Osteoblast (primary cell): ENCODE results near the gene ST3GAL3. TPM values are rescaled to one million over a fixed set of nuclear protein-coding genes. Genes with fewer than 3 reads are reported as not detected.

Source experiments
- DNase-seq: peaks from one replicate; pipeline ENCODE4 v3.0.0; 2011; ENCODE audit warnings: low spot score, mixed read lengths; ENCODE audit not compliant: insufficient read length; ENCODE audit errors: missing footprints
- H2AFZ ChIP-seq: 2 replicates; pipeline ENCODE4 v1.6.0; 2011; ENCODE audit warnings: mild to moderate bottlenecking, low read length
- H3K27ac ChIP-seq: 2 replicates; pipeline ENCODE4 v1.5.1; 2011; ENCODE audit warnings: mild to moderate bottlenecking, low read depth, low read length, moderate library complexity
- H3K27me3 ChIP-seq: 2 replicates; pipeline ENCODE4 v1.6.0; 2012; ENCODE audit warnings: mild to moderate bottlenecking, control low read depth, inconsistent platforms, low read length, moderate library complexity; ENCODE audit not compliant: insufficient read depth
- H3K36me3 ChIP-seq: 2 replicates; pipeline ENCODE4 v1.5.1; 2011; ENCODE audit warnings: mild to moderate bottlenecking, low read length, control low read depth, moderate library complexity; ENCODE audit not compliant: insufficient read depth
- H3K4me1 ChIP-seq: 2 replicates; pipeline ENCODE4 v1.5.1; 2011; ENCODE audit warnings: mild to moderate bottlenecking, low read length, control low read depth, moderate library complexity; ENCODE audit not compliant: insufficient read depth
- H3K4me2 ChIP-seq: 2 replicates; pipeline ENCODE4 v1.6.0; 2011; ENCODE audit warnings: mild to moderate bottlenecking, low read length; ENCODE audit not compliant: insufficient read depth
- H3K4me3 ChIP-seq: fragments of 200-600 bp; sonication (generic); 3 replicates; pipeline ENCODE4 v1.5.1; 2012; ENCODE audit warnings: mild to moderate bottlenecking, low read length, inconsistent platforms; ENCODE audit not compliant: insufficient read depth
- H3K79me2 ChIP-seq: 2 replicates; pipeline ENCODE4 v1.6.0; 2012; ENCODE audit warnings: mild to moderate bottlenecking, low read length, control low read depth, inconsistent platforms; ENCODE audit not compliant: insufficient read depth
- H3K9me3 ChIP-seq: 2 replicates; pipeline ENCODE4 v1.5.1; 2011; ENCODE audit warnings: low read depth, low read length, control low read depth
- H4K20me1 ChIP-seq: 2 replicates; pipeline ENCODE4 v1.6.0; 2012; ENCODE audit warnings: mild to moderate bottlenecking, low read length, control low read depth; ENCODE audit not compliant: insufficient read depth
- CTCF ChIP-seq: IDR thresholded peaks from 2 replicates; pipeline ENCODE4 v1.5.1; 2011; ENCODE audit warnings: mild to moderate bottlenecking, low read depth, low read length, moderate library complexity; ENCODE audit errors: extremely low read depth
- total RNA-seq: library from RNA; depleted of rRNA; stranded (reverse); fragments of >200 nt; gene quantifications from 2 replicates; pipeline ENCODE4 v1.2.3, GENCODE V29; 2012

ST3GAL3 gene
- total RNA-seq, 1 donor = 18.5 TPM

- no peaks in the 10 kb centered on the region for H3K79me2 ChIP-seq
- peaks cover 13% of the 10 kb centered on the region for H3K4me1 ChIP-seq
- H3K27me3 ChIP-seq = no peaks in the 10 kb centered on the region
- no peak for TF ChIP-seq CTCF
- DNase-seq = no peak
- no peak overlapping the region for H2AFZ ChIP-seq
- no peak overlapping the region for H3K4me3 ChIP-seq
- no peak overlapping the region for H3K27ac ChIP-seq
- H4K20me1 ChIP-seq = no peaks in the 10 kb centered on the region
- H3K36me3 ChIP-seq = peaks cover 22% of the 10 kb centered on the region
- H3K4me2 ChIP-seq = no peak overlapping the region
- no peaks in the 10 kb centered on the region for H3K9me3 ChIP-seq
Measured at GRCh38 chr1:43817304-43817939, 110.1 kb downstream of the ST3GAL3 start.

GRCh38 chr1:43818691-43819090, 111.4 kb downstream of the ST3GAL3 start:
- Histone ChIP-seq H4K20me1 (no peaks in the 10 kb centered on the region), H3K4me1 (peaks cover 15% of the 10 kb centered on the region), H3K36me3 (peaks cover 22% of the 10 kb centered on the region), H2AFZ (no peak overlapping the region), H3K27me3 (no peaks in the 10 kb centered on the region), H3K4me3 (no peak overlapping the region), H3K79me2 (peaks cover 3% of the 10 kb centered on the region), H3K9me3 (no peaks in the 10 kb centered on the region), H3K4me2 (no peak overlapping the region), H3K27ac (no peak overlapping the region)
- DNase-seq = peak; percentile 13
- TF ChIP-seq CTCF = no peak

- no peak overlapping the region for H3K4me3 ChIP-seq
- TF ChIP-seq CTCF = no peak
- no peak overlapping the region for H3K4me2 ChIP-seq
- no peaks in the 10 kb centered on the region for H3K27me3 ChIP-seq
- no peak overlapping the region for H2AFZ ChIP-seq
- peaks cover 15% of the 10 kb centered on the region for H3K4me1 ChIP-seq
- DNase-seq = no peak
- no peaks in the 10 kb centered on the region for H4K20me1 ChIP-seq
- no peaks in the 10 kb centered on the region for H3K9me3 ChIP-seq
- H3K79me2 ChIP-seq = peaks cover 3% of the 10 kb centered on the region
- H3K27ac ChIP-seq = no peak overlapping the region
- peaks cover 22% of the 10 kb centered on the region for H3K36me3 ChIP-seq
Measured at GRCh38 chr1:43819357-43819756, 112.0 kb downstream of the ST3GAL3 start.

- H3K27me3 ChIP-seq = no peaks in the 10 kb centered on the region
- no peaks in the 10 kb centered on the region for H3K9me3 ChIP-seq
- H3K4me2 ChIP-seq = peak overlapping the region; percentile 69
- no peak for TF ChIP-seq CTCF
- no peak overlapping the region for H2AFZ ChIP-seq
- H3K27ac ChIP-seq = peak overlapping the region; percentile 24
- DNase-seq = peak; percentile 43
- peaks cover 9% of the 10 kb centered on the region for H3K36me3 ChIP-seq
- peaks cover 15% of the 10 kb centered on the region for H3K4me1 ChIP-seq
- no peak overlapping the region for H3K4me3 ChIP-seq
- H4K20me1 ChIP-seq = no peaks in the 10 kb centered on the region
- peaks cover 3% of the 10 kb centered on the region for H3K79me2 ChIP-seq
Measured at GRCh38 chr1:43821471-43821870, 114.1 kb downstream of the ST3GAL3 start.
